Raji (cell line): ENCODE results near the gene ZNF236.
A peak's percentile ranks its signal among the peaks of the same experiment; 100 is the strongest.

Source experiments
- POLR2A ChIP-seq: IDR thresholded peaks from 2 replicates; pipeline ENCODE4 v1.6.1; 2011; ENCODE audit warnings: low read depth, low read length, control low read depth; ENCODE audit not compliant: insufficient read depth

ZNF236 gene

GRCh38 chr18:76822506-76823160 lies at the start of gene ZNF236:
TSS of gene ZNF236 (plus strand) at chr18:76822557. CDS start at chr18:76822608, 51 bp downstream.
- peak; percentile 76 for TF ChIP-seq POLR2A

- no peak for TF ChIP-seq POLR2A
Observed at GRCh38 chr18:76772665-76773064, 49.7 kb upstream of the ZNF236 start.

GRCh38 chr18:76783786-76784484 lies 38.4 kb upstream of the ZNF236 start:
- TF ChIP-seq POLR2A = no peak

- no peak for TF ChIP-seq POLR2A
Observed at GRCh38 chr18:76785872-76786271, 36.5 kb upstream of the ZNF236 start.

GRCh38 chr18:76788571-76789317 lies 33.6 kb upstream of the ZNF236 start:
- no peak for TF ChIP-seq POLR2A

GRCh38 chr18:76791106-76791505 lies 31.3 kb upstream of the ZNF236 start:
- TF ChIP-seq POLR2A = no peak

- no peak for TF ChIP-seq POLR2A
Observed at GRCh38 chr18:76791642-76792041, 30.7 kb upstream of the ZNF236 start.

GRCh38 chr18:76794326-76794725 lies 28.0 kb upstream of the ZNF236 start:
- no peak for TF ChIP-seq POLR2A

- no peak for TF ChIP-seq POLR2A
Observed at GRCh38 chr18:76801567-76802505, 20.5 kb upstream of the ZNF236 start.

- TF ChIP-seq POLR2A = no peak
Observed at GRCh38 chr18:76803413-76803812, 18.9 kb upstream of the ZNF236 start.

GRCh38 chr18:76803814-76804213 lies 18.5 kb upstream of the ZNF236 start:
- no peak for TF ChIP-seq POLR2A

GRCh38 chr18:76805221-76805620 lies 17.1 kb upstream of the ZNF236 start:
- TF ChIP-seq POLR2A = no peak

- TF ChIP-seq POLR2A = no peak
Observed at GRCh38 chr18:76806301-76806700, 16.1 kb upstream of the ZNF236 start.

GRCh38 chr18:76808561-76808960 lies 13.8 kb upstream of the ZNF236 start:
- TF ChIP-seq POLR2A = no peak

- no peak for TF ChIP-seq POLR2A
Observed at GRCh38 chr18:76814256-76814655, 8.1 kb upstream of the ZNF236 start.
